ENCODE results near the gene EFNA3.

EFNA3 gene

DNA sequence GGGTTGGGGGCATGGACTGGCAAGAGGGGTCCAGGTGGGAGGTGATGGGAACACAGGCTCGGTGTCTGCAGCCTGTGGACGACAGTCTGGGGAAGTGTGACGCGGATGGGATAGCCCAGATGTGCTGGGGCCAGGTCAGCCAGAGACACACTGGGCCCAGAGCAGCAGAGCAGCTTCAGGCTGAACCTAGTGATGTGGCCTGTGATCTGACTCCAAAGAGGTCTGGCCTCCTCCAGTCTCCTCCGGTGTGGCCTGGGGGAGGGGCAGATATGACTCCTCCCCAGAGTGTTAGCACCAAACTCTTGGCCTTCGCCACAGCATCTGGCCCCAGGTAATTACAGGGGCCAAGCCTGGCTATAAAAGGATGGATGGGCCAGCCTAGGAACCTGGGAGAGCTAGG lies 13.5 kb downstream of the EFNA3 start:
- H3K4me3 ChIP-seq (ENCODE audit: low read depth in 1 of 2, low read length in 2 of 2) = no peak overlapping the region
- H3K9me3 ChIP-seq (ENCODE audit: control insufficient read depth in 1 of 2, low read length in 2 of 2) = no peaks in the 10 kb centered on the region
- H3K36me3 ChIP-seq (ENCODE audit: control insufficient read depth in 1 of 2, insufficient read depth in 2 of 2, low read length in 2 of 2) = no peaks in the 10 kb centered on the region
- peaks cover 4 to 26% of the 10 kb centered on the region in 2 donors for H3K4me1 ChIP-seq (ENCODE audit: control insufficient read depth in 1 of 2, insufficient read depth in 2 of 2, low read length in 2 of 2)
- H3K27me3 ChIP-seq (ENCODE audit: low read depth, low read length) = no peaks in the 10 kb centered on the region
- H3K27ac ChIP-seq (ENCODE audit: low read length) = no peak overlapping the region

DNA sequence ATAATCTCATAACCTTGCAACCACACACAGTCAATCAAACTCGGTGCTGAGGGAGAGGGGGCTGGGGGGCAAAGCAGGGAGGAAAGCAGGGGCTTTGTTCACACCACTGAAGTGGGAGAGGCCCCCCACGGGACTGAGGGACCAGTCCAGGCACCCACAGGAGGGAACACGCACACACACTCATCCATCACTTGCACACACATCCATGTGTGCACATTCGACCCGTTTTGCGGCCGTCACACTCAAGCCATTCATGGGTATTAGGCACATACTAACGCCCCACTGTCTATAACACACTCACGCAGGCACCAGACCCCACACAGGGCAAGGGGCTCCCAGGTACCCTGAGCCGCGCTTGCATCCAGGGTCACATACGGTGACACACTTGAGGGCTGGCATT lies 14.0 kb downstream of the EFNA3 start:
- Histone ChIP-seq H3K36me3 (ENCODE audit: control insufficient read depth in 1 of 2, insufficient read depth in 2 of 2, low read length in 2 of 2) (no peaks in the 10 kb centered on the region), H3K9me3 (ENCODE audit: control insufficient read depth in 1 of 2, low read length in 2 of 2) (no peaks in the 10 kb centered on the region), H3K4me3 (ENCODE audit: low read depth in 1 of 2, low read length in 2 of 2) (no peak overlapping the region), H3K4me1 (ENCODE audit: control insufficient read depth in 1 of 2, insufficient read depth in 2 of 2, low read length in 2 of 2) (peaks cover 4 to 26% of the 10 kb centered on the region in 2 donors), H3K27ac (ENCODE audit: low read length) (no peak overlapping the region), H3K27me3 (ENCODE audit: low read depth, low read length) (no peaks in the 10 kb centered on the region)

DNA sequence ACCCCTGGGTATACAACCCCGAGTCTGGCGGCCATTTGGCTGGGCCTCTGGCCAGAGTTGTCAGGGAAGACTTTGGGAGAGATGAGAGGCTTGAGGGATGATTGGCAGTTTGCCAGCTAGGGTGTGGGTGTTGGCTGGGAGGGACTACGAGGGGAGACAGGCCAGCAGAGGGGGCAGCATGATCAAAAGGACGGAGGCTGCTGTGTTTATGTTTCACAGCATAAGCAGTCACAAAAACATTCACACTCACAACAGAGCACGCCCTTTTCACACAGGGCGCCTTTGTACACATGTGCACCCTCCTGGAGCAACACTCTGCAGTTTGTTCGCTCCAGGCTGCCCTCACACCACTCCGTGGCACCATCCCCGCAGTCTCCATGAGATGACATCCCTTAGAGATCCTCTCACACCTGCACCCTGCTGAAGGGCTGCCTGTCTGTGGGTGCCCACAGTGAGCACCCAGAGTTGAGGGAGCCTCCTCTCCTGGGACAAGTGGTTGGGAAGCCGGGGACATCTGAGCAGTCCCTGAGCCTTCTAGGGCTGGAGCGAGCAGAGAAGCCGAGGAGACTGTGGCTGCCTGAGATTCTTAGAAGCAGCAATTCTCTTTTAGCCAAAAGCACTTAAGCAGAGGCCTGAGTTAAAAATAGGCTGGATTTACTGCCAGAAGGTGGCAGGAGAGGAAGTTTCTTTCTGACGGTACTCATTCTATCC lies 15.4 kb downstream of the EFNA3 start:
- Histone ChIP-seq H3K4me3 (ENCODE audit: low read depth in 1 of 2, low read length in 2 of 2) (no peak overlapping the region), H3K27me3 (ENCODE audit: low read depth, low read length) (no peaks in the 10 kb centered on the region), H3K36me3 (ENCODE audit: control insufficient read depth in 1 of 2, insufficient read depth in 2 of 2, low read length in 2 of 2) (no peaks in the 10 kb centered on the region), H3K4me1 (ENCODE audit: control insufficient read depth in 1 of 2, insufficient read depth in 2 of 2, low read length in 2 of 2) (peaks cover 4 to 26% of the 10 kb centered on the region in 2 donors), H3K27ac (ENCODE audit: low read length) (no peak overlapping the region), H3K9me3 (ENCODE audit: control insufficient read depth in 1 of 2, low read length in 2 of 2) (no peaks in the 10 kb centered on the region)

DNA sequence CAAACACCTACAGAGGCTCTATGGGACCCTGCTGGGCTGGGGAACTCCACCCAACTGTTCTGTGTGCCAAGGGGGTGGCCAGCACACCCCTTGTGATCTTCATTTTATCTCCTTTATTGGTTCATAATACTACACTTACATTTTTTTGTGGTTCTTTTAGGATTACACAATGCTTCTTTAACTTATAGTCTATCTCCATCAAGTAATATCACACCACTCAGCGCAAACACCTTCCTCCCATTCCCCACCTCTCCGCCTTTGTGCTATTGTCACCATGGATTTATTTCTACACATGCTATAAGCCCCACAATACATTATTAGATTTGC lies 15.9 kb downstream of the EFNA3 start:
- Histone ChIP-seq H3K9me3 (ENCODE audit: control insufficient read depth in 1 of 2, low read length in 2 of 2) (no peaks in the 10 kb centered on the region), H3K4me1 (ENCODE audit: control insufficient read depth in 1 of 2, insufficient read depth in 2 of 2, low read length in 2 of 2) (peaks cover 4 to 26% of the 10 kb centered on the region in 2 donors), H3K36me3 (ENCODE audit: control insufficient read depth in 1 of 2, insufficient read depth in 2 of 2, low read length in 2 of 2) (no peaks in the 10 kb centered on the region), H3K27ac (ENCODE audit: low read length) (no peak overlapping the region), H3K27me3 (ENCODE audit: low read depth, low read length) (no peaks in the 10 kb centered on the region), H3K4me3 (ENCODE audit: low read depth in 1 of 2, low read length in 2 of 2) (no peak overlapping the region)

DNA sequence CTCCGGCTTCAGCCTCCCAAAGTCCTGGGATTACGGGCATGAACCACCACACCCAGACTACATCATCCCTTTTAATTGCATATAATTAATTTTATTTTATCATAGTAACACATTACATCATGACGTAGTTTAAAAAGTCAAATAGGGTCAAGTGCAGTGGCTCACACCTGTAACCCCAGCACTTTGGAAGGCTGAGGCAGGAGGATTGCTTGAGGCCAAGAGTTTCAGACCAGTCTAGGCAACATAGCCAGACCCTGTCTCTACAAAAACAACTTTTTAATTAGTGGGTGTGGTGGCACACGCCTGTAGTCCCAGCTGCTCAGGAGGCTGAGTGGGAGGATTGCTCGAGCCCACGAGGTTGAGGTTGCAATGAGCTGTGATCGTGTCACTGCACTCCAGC lies 20.7 kb downstream of the EFNA3 start:
- Histone ChIP-seq H3K4me3 (ENCODE audit: low read depth in 1 of 2, low read length in 2 of 2) (no peak overlapping the region), H3K9me3 (ENCODE audit: control insufficient read depth in 1 of 2, low read length in 2 of 2) (no peaks in the 10 kb centered on the region), H3K27me3 (ENCODE audit: low read depth, low read length) (no peaks in the 10 kb centered on the region), H3K27ac (ENCODE audit: low read length) (no peak overlapping the region), H3K4me1 (ENCODE audit: control insufficient read depth in 1 of 2, insufficient read depth in 2 of 2, low read length in 2 of 2) (peaks cover 0 to 4% of the 10 kb centered on the region in 2 donors), H3K36me3 (ENCODE audit: control insufficient read depth in 1 of 2, insufficient read depth in 2 of 2, low read length in 2 of 2) (no peaks in the 10 kb centered on the region)

DNA sequence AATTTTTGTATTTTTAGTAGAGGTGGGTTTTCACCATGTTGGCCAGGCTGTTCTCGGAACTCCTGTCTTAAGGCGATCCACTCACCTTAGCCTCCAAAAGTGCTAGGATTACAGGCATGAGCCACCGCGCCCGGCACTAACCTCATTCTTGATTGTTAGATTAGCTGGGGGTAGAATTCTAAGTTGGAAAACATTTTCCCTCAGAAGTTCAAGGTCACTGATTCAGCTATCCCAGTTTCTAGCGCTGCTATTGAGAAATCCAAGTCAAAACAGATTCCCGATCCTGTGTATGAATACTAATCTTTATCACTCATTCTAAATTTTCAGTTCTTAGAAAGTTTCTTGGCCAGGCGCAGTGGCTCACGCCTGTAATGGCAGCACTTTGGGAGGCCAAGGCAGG lies 24.7 kb downstream of the EFNA3 start:
- Histone ChIP-seq H3K4me3 (ENCODE audit: low read depth in 1 of 2, low read length in 2 of 2) (no peak overlapping the region), H3K9me3 (ENCODE audit: control insufficient read depth in 1 of 2, low read length in 2 of 2) (no peaks in the 10 kb centered on the region), H3K27ac (ENCODE audit: low read length) (no peak overlapping the region), H3K4me1 (ENCODE audit: control insufficient read depth in 1 of 2, insufficient read depth in 2 of 2, low read length in 2 of 2) (no peaks in the 10 kb centered on the region), H3K27me3 (ENCODE audit: low read depth, low read length) (no peaks in the 10 kb centered on the region), H3K36me3 (ENCODE audit: control insufficient read depth in 1 of 2, insufficient read depth in 2 of 2, low read length in 2 of 2) (no peaks in the 10 kb centered on the region)

DNA sequence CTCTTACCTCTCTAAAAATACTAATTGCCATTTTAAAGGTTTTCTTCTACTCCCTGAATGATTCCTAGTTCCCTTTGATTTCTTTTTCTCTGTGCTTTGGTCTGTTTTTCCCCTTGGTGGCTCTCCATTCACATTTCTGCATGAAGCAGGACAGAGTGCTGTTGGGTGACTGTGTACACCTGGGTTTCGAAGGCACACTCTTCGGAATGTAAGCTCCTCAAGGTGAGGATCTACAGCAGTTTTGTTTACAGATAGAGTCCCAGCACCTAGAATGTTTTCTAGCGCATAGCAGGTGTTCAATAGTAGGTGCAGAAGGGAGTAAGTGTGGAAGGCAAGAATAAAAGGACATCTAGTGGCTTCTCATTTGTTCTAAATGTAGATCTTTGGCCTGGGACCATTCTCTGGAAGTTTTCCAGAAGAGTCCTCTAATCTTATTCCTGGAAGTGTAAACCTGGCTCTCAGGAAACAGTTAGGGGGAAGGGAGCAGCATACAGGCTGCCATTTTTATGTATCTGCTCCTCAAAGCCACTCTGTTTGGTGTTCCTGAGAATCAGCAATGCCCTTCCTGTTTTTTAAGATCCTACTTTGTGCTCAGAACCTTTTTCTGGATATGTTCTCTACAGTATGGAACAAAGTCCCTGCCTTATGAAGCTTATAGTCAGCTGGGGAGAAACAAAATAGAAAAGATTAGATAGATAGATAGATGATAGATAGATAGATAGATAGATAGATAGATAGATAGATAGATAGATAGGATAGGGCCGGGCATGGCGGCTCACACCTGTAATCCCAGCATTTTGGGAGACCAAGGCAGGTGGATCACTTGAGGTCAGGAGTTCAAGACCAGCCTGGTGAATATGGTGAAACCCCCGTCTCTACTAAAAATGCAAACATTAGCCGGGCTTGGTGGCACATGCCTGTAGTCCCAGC lies 26.2 kb downstream of the EFNA3 start:
- H3K27ac ChIP-seq (ENCODE audit: low read length) = no peak overlapping the region
- no peaks in the 10 kb centered on the region for H3K36me3 ChIP-seq (ENCODE audit: control insufficient read depth in 1 of 2, insufficient read depth in 2 of 2, low read length in 2 of 2)
- H3K27me3 ChIP-seq (ENCODE audit: low read depth, low read length) = no peaks in the 10 kb centered on the region
- no peaks in the 10 kb centered on the region for H3K9me3 ChIP-seq (ENCODE audit: control insufficient read depth in 1 of 2, low read length in 2 of 2)
- H3K4me3 ChIP-seq (ENCODE audit: low read depth in 1 of 2, low read length in 2 of 2) = no peak overlapping the region
- H3K4me1 ChIP-seq (ENCODE audit: control insufficient read depth in 1 of 2, insufficient read depth in 2 of 2, low read length in 2 of 2) = no peaks in the 10 kb centered on the region

DNA sequence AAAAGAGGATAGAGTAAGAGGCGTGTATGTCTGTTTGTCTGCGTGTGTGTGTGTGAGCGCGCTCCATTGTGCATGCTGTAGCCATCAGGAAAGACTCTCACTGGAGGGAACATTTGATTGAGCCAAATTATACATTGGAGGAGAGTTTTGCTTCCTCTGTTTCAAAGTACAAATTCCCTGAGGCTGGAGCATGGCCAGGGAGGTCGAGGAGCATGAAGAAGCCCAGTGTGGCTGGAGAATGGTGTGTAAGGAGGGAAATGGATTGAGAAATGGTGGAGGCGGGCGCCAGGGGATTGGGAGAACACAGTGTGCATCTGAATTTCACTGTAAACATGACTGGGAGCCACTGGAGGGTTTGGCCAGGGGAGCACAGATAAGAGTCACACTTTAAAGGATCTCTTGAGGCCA lies 27.0 kb downstream of the EFNA3 start:
- Histone ChIP-seq H3K36me3 (ENCODE audit: control insufficient read depth in 1 of 2, insufficient read depth in 2 of 2, low read length in 2 of 2) (no peaks in the 10 kb centered on the region), H3K4me3 (ENCODE audit: low read depth in 1 of 2, low read length in 2 of 2) (no peak overlapping the region), H3K4me1 (ENCODE audit: control insufficient read depth in 1 of 2, insufficient read depth in 2 of 2, low read length in 2 of 2) (no peaks in the 10 kb centered on the region), H3K27ac (ENCODE audit: low read length) (no peak overlapping the region), H3K27me3 (ENCODE audit: low read depth, low read length) (no peaks in the 10 kb centered on the region), H3K9me3 (ENCODE audit: control insufficient read depth in 1 of 2, low read length in 2 of 2) (no peaks in the 10 kb centered on the region)

DNA sequence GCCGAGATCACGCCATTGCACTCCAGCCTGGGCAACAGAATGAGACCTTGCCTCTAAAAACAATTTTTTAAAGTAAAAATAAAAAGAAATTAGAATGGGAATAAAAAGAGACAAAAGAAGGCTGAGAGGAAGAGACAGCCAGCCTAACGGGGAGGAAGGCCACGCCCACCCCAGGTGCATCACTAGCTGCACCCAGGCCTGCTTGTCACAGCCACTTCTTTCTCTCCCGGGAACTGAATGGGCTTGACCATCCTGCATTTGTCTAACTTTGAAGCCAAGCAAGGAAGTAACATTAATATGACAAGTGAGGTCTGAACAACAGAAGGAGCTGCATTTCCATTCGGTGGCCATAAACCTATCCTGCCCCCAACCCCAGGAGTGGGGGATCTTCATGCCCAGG lies 28.2 kb downstream of the EFNA3 start:
- no peaks in the 10 kb centered on the region for H3K36me3 ChIP-seq (ENCODE audit: control insufficient read depth in 1 of 2, insufficient read depth in 2 of 2, low read length in 2 of 2)
- H3K27ac ChIP-seq (ENCODE audit: low read length) = no peak overlapping the region
- no peaks in the 10 kb centered on the region for H3K4me1 ChIP-seq (ENCODE audit: control insufficient read depth in 1 of 2, insufficient read depth in 2 of 2, low read length in 2 of 2)
- no peaks in the 10 kb centered on the region for H3K9me3 ChIP-seq (ENCODE audit: control insufficient read depth in 1 of 2, low read length in 2 of 2)
- no peak overlapping the region for H3K4me3 ChIP-seq (ENCODE audit: low read depth in 1 of 2, low read length in 2 of 2)
- H3K27me3 ChIP-seq (ENCODE audit: low read depth, low read length) = no peaks in the 10 kb centered on the region

DNA sequence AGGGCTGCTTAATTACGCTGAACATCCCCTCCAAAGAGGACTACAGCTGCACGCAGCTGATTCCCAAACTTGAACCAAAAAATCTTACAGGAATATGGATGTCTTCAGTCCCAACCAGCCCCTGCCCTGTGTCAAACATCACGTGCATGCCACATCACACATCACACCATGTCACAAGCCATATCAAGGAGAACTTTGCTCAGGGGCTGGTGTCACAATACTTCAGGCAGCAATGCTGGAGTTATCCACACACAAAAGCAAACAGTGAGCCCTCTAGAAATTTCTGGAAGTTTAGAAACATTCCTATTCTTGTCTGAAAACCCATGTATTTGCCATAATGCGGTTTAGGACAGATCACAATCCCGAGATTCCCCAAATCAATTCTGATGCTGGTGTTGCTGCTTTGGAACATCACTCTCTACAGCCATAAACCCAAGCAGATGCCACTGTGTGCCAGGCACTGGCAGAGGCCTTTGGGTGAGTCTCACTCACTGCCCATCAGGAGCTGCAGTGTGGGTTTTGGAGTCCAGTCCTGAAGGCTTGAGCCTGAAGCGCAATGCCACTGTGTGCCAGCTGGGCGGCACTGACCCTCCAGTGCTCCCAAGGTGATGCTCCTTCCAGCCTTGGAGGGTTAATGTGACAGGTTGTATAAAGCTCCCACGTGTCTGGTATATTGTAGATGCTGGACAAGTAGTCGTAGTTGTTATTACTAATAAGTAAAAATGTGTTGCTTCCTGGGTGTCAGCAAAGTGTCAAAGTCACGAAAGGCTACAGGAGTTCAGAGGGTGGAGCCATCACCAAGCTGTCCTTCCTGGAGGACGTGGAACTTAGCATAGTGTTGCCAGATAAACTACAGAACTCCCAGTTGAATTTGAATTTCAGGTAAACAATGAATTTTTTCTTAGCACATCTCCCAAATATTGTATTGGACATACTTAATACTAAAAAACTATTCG lies 28.9 kb downstream of the EFNA3 start:
- Histone ChIP-seq H3K4me1 (ENCODE audit: control insufficient read depth in 1 of 2, insufficient read depth in 2 of 2, low read length in 2 of 2) (no peaks in the 10 kb centered on the region), H3K36me3 (ENCODE audit: control insufficient read depth in 1 of 2, insufficient read depth in 2 of 2, low read length in 2 of 2) (no peaks in the 10 kb centered on the region), H3K4me3 (ENCODE audit: low read depth in 1 of 2, low read length in 2 of 2) (no peak overlapping the region), H3K9me3 (ENCODE audit: control insufficient read depth in 1 of 2, low read length in 2 of 2) (no peaks in the 10 kb centered on the region), H3K27ac (ENCODE audit: low read length) (no peak overlapping the region), H3K27me3 (ENCODE audit: low read depth, low read length) (no peaks in the 10 kb centered on the region)

DNA sequence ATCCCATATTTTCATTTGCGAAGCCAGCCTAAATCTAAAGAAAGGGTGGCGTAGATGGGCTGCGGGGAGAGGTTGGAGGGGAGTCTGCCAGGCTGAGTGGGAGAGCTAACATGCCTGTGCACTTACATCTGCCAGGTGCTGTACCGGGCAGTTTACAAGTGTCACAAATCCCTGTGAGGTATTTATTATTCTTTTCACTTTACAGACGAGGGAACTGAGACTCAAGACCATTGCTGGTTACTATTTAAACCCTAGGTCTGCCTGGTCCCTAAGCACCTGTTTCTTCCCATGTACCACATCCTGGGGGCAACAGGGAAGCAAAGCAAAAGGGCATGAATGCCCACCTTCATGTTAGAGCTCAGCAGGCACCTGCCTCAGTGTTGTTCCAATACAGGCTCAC lies 29.7 kb downstream of the EFNA3 start:
- Histone ChIP-seq H3K4me1 (ENCODE audit: control insufficient read depth in 1 of 2, insufficient read depth in 2 of 2, low read length in 2 of 2) (no peaks in the 10 kb centered on the region), H3K27me3 (ENCODE audit: low read depth, low read length) (no peaks in the 10 kb centered on the region), H3K27ac (ENCODE audit: low read length) (no peak overlapping the region)

More for the DNA sequence above, 29.7 kb downstream of the EFNA3 start:
- Histone ChIP-seq H3K9me3 (ENCODE audit: control insufficient read depth in 1 of 2, low read length in 2 of 2) (no peaks in the 10 kb centered on the region), H3K36me3 (ENCODE audit: control insufficient read depth in 1 of 2, insufficient read depth in 2 of 2, low read length in 2 of 2) (no peaks in the 10 kb centered on the region), H3K4me3 (ENCODE audit: low read depth in 1 of 2, low read length in 2 of 2) (no peak overlapping the region)
